ENCODE data around the gene REXO5.

DNA sequence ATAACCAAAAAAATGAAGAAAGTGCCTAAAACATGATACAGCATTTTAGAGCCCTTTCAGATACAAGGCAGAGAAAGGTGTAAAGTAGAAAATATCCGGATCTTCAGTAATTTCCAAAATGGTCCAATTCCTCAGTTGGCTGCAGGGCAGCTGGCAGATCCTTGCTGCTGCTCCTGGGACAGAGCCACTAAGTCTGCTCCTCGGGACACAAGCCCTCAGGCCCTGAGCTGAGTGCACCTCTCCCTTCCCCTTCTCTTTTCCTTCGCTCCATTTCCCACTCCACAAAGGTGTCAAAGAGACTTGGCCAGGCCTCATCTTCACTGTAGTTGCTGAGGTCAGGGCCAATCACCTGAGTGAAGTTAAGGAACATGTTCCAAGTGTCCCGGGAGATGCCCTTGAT, 53.4 kb downstream of the REXO5 start:
- TF ChIP-seq CTCF (IDR thresholded peaks at IDR 0.05; ENCODE audit: borderline replicate concordance, extremely low read depth, low read length, poor library complexity, severe bottlenecking), result no peak
- no peak for TF ChIP-seq EZH2 (IDR thresholded peaks at IDR 0.05; ENCODE audit: borderline replicate concordance, low read depth, low read length, severe bottlenecking)
